A673 (cell line): Measurements from ENCODE around the gene CAPN5. TPM values are rescaled to one million over a fixed set of nuclear protein-coding genes. Genes with fewer than 3 reads are reported as not detected.

Source experiments
- BruUV-seq: library from RNA; stranded (reverse); fragments of 400-500 nt; replicated peaks from 2 replicates; lab custom pipeline; 2021; lab: Mats Ljungman, UMichigan
- CTCF ChIA-PET: fragments of 300-600 bp; sonication (Branson Sonifier 250); formaldehyde crosslinking; loops from one replicate; lab custom pipeline; 2022; ENCODE audit warnings: antibody characterized with exemption; lab: Charles Lee
- POLR2A ChIA-PET: fragments of 300-600 bp; sonication (Branson Sonifier 250); formaldehyde crosslinking; loops from one replicate; lab custom pipeline; 2022; ENCODE audit warnings: antibody characterized with exemption; ENCODE audit not compliant: low non-redundant PET; lab: Charles Lee
- DNase-seq: peaks from one replicate; pipeline ENCODE4 v3.0.0-alpha.2; 2015; ENCODE audit warnings: low spot score
- H3K27ac ChIP-seq: fragments of 200-600 bp; sonication (generic); 2 replicates; pipeline ENCODE4 v1.5.1; 2016; ENCODE audit warnings: mixed run types, low read depth, mild to moderate bottlenecking, mixed read lengths, antibody characterized with exemption, low read length; ENCODE audit not compliant: poor library complexity, severe bottlenecking
- H3K27me3 ChIP-seq: fragments of 200-600 bp; sonication (generic); replicated peaks from 2 replicates; pipeline ENCODE4 v1.6.1; 2017; ENCODE audit warnings: mixed run types, low read depth, mild to moderate bottlenecking, mixed read lengths, antibody characterized with exemption, low read length; ENCODE audit not compliant: insufficient read depth, poor library complexity
- H3K36me3 ChIP-seq: fragments of 200-600 bp; sonication (generic); 2 replicates; pipeline ENCODE4 v1.6.1; 2016; ENCODE audit warnings: mixed run types, mild to moderate bottlenecking, mixed read lengths, antibody characterized with exemption, low read length; ENCODE audit not compliant: insufficient read depth, poor library complexity, severe bottlenecking
- H3K4me1 ChIP-seq: fragments of 200-600 bp; sonication (generic); 2 replicates; pipeline ENCODE4 v1.6.1; 2017; ENCODE audit warnings: mixed run types, mild to moderate bottlenecking, mixed read lengths, antibody characterized with exemption, low read length; ENCODE audit not compliant: insufficient read depth, poor library complexity, severe bottlenecking
- H3K4me3 ChIP-seq: fragments of 200-600 bp; sonication (generic); 2 replicates; pipeline ENCODE4 v1.5.1; 2016; ENCODE audit warnings: low read depth, mixed run types, mild to moderate bottlenecking, mixed read lengths, low read length; ENCODE audit not compliant: poor library complexity, severe bottlenecking
- H3K9me3 ChIP-seq: fragments of 200-600 bp; sonication (generic); 2 replicates; pipeline ENCODE4 v1.6.1; 2016; ENCODE audit warnings: mixed run types, low read depth, mild to moderate bottlenecking, mixed read lengths, antibody characterized with exemption, low read length; ENCODE audit not compliant: poor library complexity, severe bottlenecking
- EZH2 ChIP-seq: fragments of 200-600 bp; sonication (generic); IDR thresholded peaks from 2 replicates; pipeline ENCODE4 v1.6.1; 2017; ENCODE audit warnings: borderline replicate concordance, low read depth, mild to moderate bottlenecking, mixed read lengths, antibody characterized with exemption, low read length; ENCODE audit not compliant: poor library complexity, severe bottlenecking
- intact Hi-C: fragments of 100-400 bp; cut with micrococcal nuclease; formaldehyde crosslinking; loops from one replicate; pipeline ENCODE4 v1.10.0; 2022; ENCODE audit not compliant: unreplicated experiment
- total RNA-seq: library from RNA; stranded (reverse); gene quantifications from 2 replicates; pipeline ENCODE4 v1.2.3, GENCODE V29; 2021
- TF ChIP-seq, protein P1 (sequence below): fragments of 300-800, 200-600 bp; sonication (generic); conservative IDR thresholded peaks from 2 replicates; pipeline ENCODE4 v1.5.1; 2017; ENCODE audit warnings: low read depth, mild to moderate bottlenecking, antibody characterized with exemption, low read length, moderate library complexity, mixed read lengths

The CAPN5 gene
- total RNA-seq, 1 experiment from 2014 or later: 4.3 TPM

DNA sequence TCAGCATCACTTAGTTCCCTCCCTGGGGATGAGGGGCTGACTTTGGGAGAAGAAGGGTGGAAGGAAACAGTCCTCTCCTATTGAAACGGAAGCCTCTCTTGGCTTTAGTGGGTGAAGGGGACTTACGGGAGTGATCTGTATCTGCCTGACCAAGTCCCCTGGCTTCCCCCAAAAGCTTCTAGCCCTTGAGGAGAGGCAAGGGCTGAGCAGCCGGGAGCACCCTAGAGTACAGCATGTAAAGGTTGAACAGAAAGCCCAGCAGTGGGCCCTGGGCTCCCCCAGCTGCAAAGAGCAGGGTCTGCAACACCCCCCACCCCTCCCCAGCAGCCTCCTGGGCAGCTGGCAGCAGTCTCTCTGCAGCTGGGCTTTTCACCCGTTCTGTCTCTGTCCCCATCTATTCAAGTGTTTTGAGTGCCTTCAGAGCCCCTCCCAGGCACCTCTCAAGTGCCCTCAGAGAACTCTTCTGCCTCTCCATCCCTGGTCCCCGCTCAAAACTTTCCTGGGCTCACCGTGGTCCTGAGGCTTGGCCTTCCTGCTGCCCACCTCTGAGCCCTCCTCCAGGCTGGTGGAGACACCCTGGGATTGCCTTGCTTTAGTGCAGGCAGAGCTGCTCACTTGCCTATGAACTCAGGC is 2.7 kb downstream of the CAPN5 start:
- TF ChIP-seq, protein P1, sequence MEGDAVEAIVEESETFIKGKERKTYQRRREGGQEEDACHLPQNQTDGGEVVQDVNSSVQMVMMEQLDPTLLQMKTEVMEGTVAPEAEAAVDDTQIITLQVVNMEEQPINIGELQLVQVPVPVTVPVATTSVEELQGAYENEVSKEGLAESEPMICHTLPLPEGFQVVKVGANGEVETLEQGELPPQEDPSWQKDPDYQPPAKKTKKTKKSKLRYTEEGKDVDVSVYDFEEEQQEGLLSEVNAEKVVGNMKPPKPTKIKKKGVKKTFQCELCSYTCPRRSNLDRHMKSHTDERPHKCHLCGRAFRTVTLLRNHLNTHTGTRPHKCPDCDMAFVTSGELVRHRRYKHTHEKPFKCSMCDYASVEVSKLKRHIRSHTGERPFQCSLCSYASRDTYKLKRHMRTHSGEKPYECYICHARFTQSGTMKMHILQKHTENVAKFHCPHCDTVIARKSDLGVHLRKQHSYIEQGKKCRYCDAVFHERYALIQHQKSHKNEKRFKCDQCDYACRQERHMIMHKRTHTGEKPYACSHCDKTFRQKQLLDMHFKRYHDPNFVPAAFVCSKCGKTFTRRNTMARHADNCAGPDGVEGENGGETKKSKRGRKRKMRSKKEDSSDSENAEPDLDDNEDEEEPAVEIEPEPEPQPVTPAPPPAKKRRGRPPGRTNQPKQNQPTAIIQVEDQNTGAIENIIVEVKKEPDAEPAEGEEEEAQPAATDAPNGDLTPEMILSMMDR: no peak
- TF ChIP-seq EZH2: no peak
- Histone ChIP-seq H3K27ac (no peak overlapping the region), H3K4me3 (no peak overlapping the region), H3K36me3 (no peaks in the 10 kb centered on the region), H3K9me3 (no peaks in the 10 kb centered on the region), H3K4me1 (peaks cover 3% of the 10 kb centered on the region), H3K27me3 (no peaks in the 10 kb centered on the region)
- intact Hi-C loops: no loop called here
- DNase-seq: no peak
- ChIA-PET CTCF (no interaction called here), POLR2A (no interaction called here)
- BruUV-seq: no TSS peak

DNA sequence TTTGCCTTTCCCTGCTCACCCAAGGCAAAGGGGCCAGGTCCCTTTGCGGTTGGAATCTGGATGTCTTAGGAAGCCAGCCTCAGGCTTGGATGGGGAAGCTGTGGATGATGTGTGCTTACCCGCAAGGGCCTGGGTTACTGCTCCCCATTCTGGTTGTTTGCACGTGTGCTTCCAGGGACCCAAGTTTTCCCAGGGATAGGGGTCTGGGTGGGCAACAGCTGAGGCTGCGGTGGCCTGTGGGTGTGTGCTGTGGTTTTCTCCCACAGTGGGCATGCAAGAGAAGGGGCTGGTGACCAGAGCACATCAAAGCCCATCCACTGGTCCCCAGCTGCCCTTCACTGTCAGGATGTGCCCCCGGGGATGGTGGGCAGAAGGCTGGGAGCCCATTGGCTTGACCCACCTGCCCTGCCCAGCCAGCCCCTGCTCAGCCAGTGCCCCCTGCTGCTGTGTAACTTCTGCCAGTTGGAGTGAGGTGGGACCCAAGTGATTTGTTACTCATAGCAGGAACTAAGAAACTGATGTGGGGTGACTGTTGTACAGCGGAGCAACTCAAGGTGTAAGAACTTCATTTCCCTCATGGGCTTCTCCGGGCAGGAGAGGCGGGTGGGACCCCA is 3.3 kb downstream of the CAPN5 start:
- Histone ChIP-seq H3K4me3 (no peak overlapping the region), H3K27me3 (no peaks in the 10 kb centered on the region), H3K36me3 (no peaks in the 10 kb centered on the region), H3K9me3 (no peaks in the 10 kb centered on the region), H3K27ac (no peak overlapping the region), H3K4me1 (peaks cover 3% of the 10 kb centered on the region)
- no peak for DNase-seq
- ChIA-PET POLR2A (no interaction called here), CTCF (no interaction called here)
- no peak for TF ChIP-seq EZH2
- TF ChIP-seq, protein P1: no peak
- intact Hi-C loops: no loop called here
- no TSS peak for BruUV-seq

DNA sequence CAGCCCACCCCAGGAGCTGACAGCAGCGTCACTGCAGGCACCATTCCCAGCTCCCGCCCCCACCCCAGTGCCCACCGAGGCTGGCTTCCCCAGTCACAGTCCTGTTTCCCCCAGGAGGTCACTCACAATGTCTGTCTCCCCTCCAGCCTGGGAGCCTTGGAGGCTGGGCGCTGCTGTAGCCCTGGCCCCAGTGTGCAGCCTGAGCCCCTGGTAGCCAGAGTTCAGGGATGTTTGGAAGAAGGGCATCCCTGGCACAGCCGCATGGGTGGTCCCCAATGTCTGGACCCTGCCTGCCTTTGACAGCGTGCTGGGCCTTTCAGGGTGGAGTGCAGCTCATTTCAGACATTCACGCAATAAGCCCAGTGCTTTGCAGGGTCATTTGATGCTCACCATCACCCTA is 4.3 kb downstream of the CAPN5 start:
- Histone ChIP-seq H3K27me3 (no peaks in the 10 kb centered on the region), H3K36me3 (no peaks in the 10 kb centered on the region), H3K4me1 (no peaks in the 10 kb centered on the region), H3K27ac (no peak overlapping the region), H3K9me3 (no peaks in the 10 kb centered on the region), H3K4me3 (no peak overlapping the region)
- TF ChIP-seq, protein P1: no peak
- no peak for TF ChIP-seq EZH2
- ChIA-PET POLR2A (no interaction called here), CTCF (no interaction called here)
- intact Hi-C loops: no loop called here
- no TSS peak for BruUV-seq
- DNase-seq: no peak
